Thyroid gland (tissue), 4 donors: Measurements from ENCODE around the gene ZNF180. TPM values are rescaled to one million over a fixed set of nuclear protein-coding genes. Genes with fewer than 3 reads are reported as not detected.
A peak's percentile ranks its signal among the peaks of the same experiment; 100 is the strongest.

Experiments used
- DNase-seq, 2 donors: peaks; one replicate each; pipeline ENCODE4 v3.0.0-alpha.2; 2019
- H3K27ac ChIP-seq, 3 donors: fragments of 200-600 bp; sonication (generic); 1 replicate in 2 of 3; 2 replicates in 1 of 3; pipeline ENCODE4 v1.5.1; 2016 to 2019; ENCODE audit warnings: mild to moderate bottlenecking in 1 of 3, moderate library complexity in 1 of 3
- H3K27me3 ChIP-seq: fragments of 200-600 bp; sonication (generic); one replicate; pipeline ENCODE4 v1.5.1; 2019
- H3K36me3 ChIP-seq, 2 donors: fragments of 200-600 bp; sonication (generic); one replicate each; pipeline ENCODE4 v1.5.1; 2016 to 2019
- H3K4me1 ChIP-seq, 2 donors: fragments of 200-600 bp; sonication (generic); one replicate each; pipeline ENCODE4 v1.5.1; 2017 to 2019
- H3K4me3 ChIP-seq, 3 donors: fragments of 200-600 bp; sonication (generic); replicated peaks in 1 of 3; 1 replicate in 2 of 3; 2 replicates in 1 of 3; pipeline ENCODE4 v1.5.1; 2016; ENCODE audit warnings: mild to moderate bottlenecking in 1 of 3
- H3K9me3 ChIP-seq: fragments of 200-600 bp; sonication (generic); one replicate; pipeline ENCODE4 v1.5.1; 2017
- POLR2A ChIP-seq, 2 donors: fragments of 450-650 bp; IDR thresholded peaks; one replicate each; pipeline ENCODE4 v1.6.1; 2017; ENCODE audit warnings: antibody characterized with exemption in 2 of 2, mild to moderate bottlenecking in 2 of 2, moderate library complexity in 1 of 2
- WGBS, 2 donors: methylation state at CpG; one replicate each; pipeline ENCODE4 v1.1.5; 2017; 5-methylcytosine and 5-hydroxymethylcytosine counted together
- intact Hi-C: fragments of 100-400 bp; cut with DNase I; formaldehyde crosslinking; loops from one replicate; pipeline ENCODE4 v1.15.1; 2023
- total RNA-seq, 4 donors: library from RNA; depleted of rRNA; stranded (reverse); fragments of >200 nt; gene quantifications; one replicate each; pipeline ENCODE4 v1.2.3, GENCODE V29; 2016
- TF ChIP-seq, protein P1 (sequence below), 6 experiments: fragments of 200-600 bp in 3 of 6; fragments of 450-650 bp in 3 of 6; sonication (generic) in 3 of 6; IDR thresholded peaks; one replicate each; pipeline ENCODE4 v1.5.1; 2016 to 2019; ENCODE audit warnings: antibody characterized with exemption in 6 of 6, mild to moderate bottlenecking in 2 of 6, inconsistent platforms in 1 of 6, moderate library complexity in 1 of 6

ZNF180 gene
- total RNA-seq, 4 donors from 2014 or later: 13.4 to 41.7 (median 19.9) TPM

DNA sequence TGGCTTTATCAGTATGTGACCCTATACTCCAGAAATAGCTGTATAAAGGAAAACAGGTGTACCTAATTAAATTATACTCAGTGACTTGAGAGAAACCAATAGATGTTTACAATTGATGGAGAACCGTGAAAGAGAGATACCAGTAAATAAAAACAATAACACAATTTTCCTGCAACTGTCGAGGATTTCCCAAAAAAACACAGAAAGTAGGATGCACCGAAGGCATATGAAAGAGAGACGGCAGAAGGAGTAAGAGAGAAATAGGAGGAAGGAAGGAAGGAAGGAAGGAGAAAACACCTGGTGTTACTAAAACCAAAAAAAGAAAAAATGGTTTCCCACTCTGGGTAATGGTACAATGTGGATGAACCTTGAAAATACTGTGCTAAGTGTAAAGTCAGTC lies 45.2 kb downstream of the ZNF180 start:
- no peak overlapping the region for H3K4me3 ChIP-seq
- WGBS, 2 donors: 73 to 84% methylated on average over 4 of the region's 4 CpGs
- no peak for DNase-seq
- no peaks in the 10 kb centered on the region for H3K9me3 ChIP-seq
- no peaks in the 10 kb centered on the region for H3K36me3 ChIP-seq
- TF ChIP-seq, protein P1, sequence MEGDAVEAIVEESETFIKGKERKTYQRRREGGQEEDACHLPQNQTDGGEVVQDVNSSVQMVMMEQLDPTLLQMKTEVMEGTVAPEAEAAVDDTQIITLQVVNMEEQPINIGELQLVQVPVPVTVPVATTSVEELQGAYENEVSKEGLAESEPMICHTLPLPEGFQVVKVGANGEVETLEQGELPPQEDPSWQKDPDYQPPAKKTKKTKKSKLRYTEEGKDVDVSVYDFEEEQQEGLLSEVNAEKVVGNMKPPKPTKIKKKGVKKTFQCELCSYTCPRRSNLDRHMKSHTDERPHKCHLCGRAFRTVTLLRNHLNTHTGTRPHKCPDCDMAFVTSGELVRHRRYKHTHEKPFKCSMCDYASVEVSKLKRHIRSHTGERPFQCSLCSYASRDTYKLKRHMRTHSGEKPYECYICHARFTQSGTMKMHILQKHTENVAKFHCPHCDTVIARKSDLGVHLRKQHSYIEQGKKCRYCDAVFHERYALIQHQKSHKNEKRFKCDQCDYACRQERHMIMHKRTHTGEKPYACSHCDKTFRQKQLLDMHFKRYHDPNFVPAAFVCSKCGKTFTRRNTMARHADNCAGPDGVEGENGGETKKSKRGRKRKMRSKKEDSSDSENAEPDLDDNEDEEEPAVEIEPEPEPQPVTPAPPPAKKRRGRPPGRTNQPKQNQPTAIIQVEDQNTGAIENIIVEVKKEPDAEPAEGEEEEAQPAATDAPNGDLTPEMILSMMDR (IDR thresholded peaks at IDR 0.05): no peak
- no peak for TF ChIP-seq POLR2A (IDR thresholded peaks at IDR 0.05)
- H3K27ac ChIP-seq: no peak overlapping the region
- intact Hi-C loops: no loop called here
- no peaks in the 10 kb centered on the region for H3K27me3 ChIP-seq
- no peaks in the 10 kb centered on the region for H3K4me1 ChIP-seq

- H3K4me3 ChIP-seq: no peak overlapping the region
- WGBS, 2 donors: 84 to 92% methylated on average over 4 of the region's 4 CpGs
- no peak overlapping the region for H3K27ac ChIP-seq
- H3K4me1 ChIP-seq: peaks cover 6 to 9% of the 10 kb centered on the region in 2 donors
- TF ChIP-seq, protein P1 (IDR thresholded peaks at IDR 0.05): no peak
- TF ChIP-seq POLR2A (IDR thresholded peaks at IDR 0.05): no peak
- no peaks in the 10 kb centered on the region for H3K9me3 ChIP-seq
- no peak for DNase-seq
- H3K27me3 ChIP-seq: no peaks in the 10 kb centered on the region
- H3K36me3 ChIP-seq: no peaks in the 10 kb centered on the region
- intact Hi-C loops: no loop called here
Observed at GRCh38 chr19:44452367-44452766, 48.0 kb downstream of the ZNF180 start.

DNA sequence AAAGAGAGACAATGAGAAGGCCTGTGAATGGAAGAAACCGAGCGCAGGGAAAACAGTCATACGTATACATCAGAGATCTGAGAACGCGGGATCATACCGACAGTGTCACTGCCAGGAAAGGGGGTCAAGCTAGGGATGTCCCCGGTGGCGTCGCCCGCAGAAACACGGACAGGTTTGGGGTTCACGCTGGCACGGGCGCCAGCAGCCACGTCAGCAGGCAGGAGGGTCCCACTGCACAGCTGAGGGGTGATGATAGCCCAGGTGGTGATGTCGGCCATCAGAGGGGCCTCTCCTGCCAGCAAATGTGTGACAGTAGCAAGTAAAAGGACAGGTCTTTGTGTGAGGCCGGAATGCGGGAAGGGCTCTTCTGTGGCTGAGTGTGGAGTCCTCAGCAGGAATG lies 48.6 kb downstream of the ZNF180 start:
- Histone ChIP-seq H3K27me3 (no peaks in the 10 kb centered on the region), H3K36me3 (no peaks in the 10 kb centered on the region), H3K27ac (no peak overlapping the region), H3K4me3 (no peak overlapping the region), H3K4me1 (peaks cover 9 to 10% of the 10 kb centered on the region in 2 donors), H3K9me3 (no peaks in the 10 kb centered on the region)
- intact Hi-C loops: no loop called here
- no peak for DNase-seq
- TF ChIP-seq POLR2A (IDR thresholded peaks at IDR 0.05): no peak
- TF ChIP-seq, protein P1 (IDR thresholded peaks at IDR 0.05): no peak
- whole genome bisulfite sequencing, 2 donors: 86 to 93% methylated on average over 18 of the region's 18 CpGs

GRCh38 chr19:44447916-44448674 lies 52.2 kb downstream of the ZNF180 start, which contains the start of gene ZNF229:
Gene ZNF229, minus strand, starts transcription at chr19:44448472. Its CDS starts 5,625 bp downstream, at chr19:44442847.
- no peaks in the 10 kb centered on the region for H3K9me3 ChIP-seq
- intact Hi-C loops: no loop called here
- no peaks in the 10 kb centered on the region for H3K36me3 ChIP-seq
- peaks cover 9 to 10% of the 10 kb centered on the region in 2 donors for H3K4me1 ChIP-seq
- H3K27me3 ChIP-seq: no peaks in the 10 kb centered on the region
- DNase-seq: peak; percentile 94 to 96
- H3K27ac ChIP-seq: no peak within 1 kb of the TSS
- TF ChIP-seq, protein P1 (IDR thresholded peaks at IDR 0.05): no peak
- TF ChIP-seq POLR2A (IDR thresholded peaks at IDR 0.05): peak in 1 of 2 donors; percentile 36
- peak within 1 kb of the TSS; percentile 54 to 96 (median 88) for H3K4me3 ChIP-seq
- WGBS, 2 donors: 2 to 4% methylated on average over 39 to 42 of the region's 45 CpGs

GRCh38 chr19:44438441-44438840 lies 61.9 kb downstream of the ZNF180 start:
- no peaks in the 10 kb centered on the region for H3K27me3 ChIP-seq
- H3K27ac ChIP-seq: no peak overlapping the region
- DNase-seq: no peak
- H3K36me3 ChIP-seq: peaks cover 0 to 21% of the 10 kb centered on the region in 2 donors
- 82 to 93% methylated on average over 3 of the region's 3 CpGs for WGBS, 2 donors
- no peak overlapping the region for H3K4me3 ChIP-seq
- no peak for TF ChIP-seq POLR2A (IDR thresholded peaks at IDR 0.05)
- TF ChIP-seq, protein P1 (IDR thresholded peaks at IDR 0.05): no peak
- intact Hi-C loops: no loop called here
- H3K9me3 ChIP-seq: no peaks in the 10 kb centered on the region
- H3K4me1 ChIP-seq: no peaks in the 10 kb centered on the region
